Measurements from ENCODE around the gene DPF3.

DNA sequence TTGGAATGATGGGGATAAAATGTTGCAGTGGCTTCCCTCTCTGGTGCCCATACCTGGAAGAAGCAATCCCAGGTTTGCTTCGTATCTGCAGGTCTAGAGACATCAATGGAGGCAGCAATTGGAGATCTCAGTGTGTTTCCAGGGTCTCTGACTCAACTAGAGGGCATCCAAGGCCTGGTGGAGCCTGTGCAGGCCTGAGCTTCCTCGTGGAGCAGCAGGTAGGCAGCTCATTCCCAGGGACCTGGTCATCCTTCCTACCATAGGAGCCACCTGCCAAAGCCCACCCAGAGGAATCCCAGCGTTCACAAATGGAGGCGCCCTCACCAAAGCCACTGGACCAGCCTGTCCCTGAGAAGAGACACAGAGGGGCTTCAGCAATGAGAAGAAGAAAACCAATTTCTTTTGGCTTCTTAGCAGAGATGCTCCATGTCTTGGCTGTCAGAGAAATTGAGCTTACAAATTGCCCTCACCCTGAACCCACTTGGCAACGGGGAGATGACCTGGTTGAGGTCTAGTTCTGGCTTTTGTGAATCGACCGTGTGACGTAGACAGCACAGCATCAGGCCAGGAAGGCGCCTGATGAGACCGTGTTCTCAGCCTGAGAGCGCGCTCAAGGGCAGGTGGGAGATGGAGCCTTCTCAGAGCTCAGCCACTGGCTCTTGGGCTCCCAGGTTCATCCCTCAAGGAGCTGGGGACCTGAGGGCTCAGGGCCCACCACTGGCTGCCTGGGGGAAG lies 283.6 kb downstream of the DPF3 start:
- TF ChIP-seq POLR2A (IDR thresholded peaks at IDR 0.05) = no peak
- no peak for TF ChIP-seq CTCF (IDR thresholded peaks at IDR 0.05)

Measured in heart left ventricle (tissue), 13 donors.